HG03354 (cell line): ENCODE results near the gene MT1A.
A peak's percentile ranks its signal among the peaks of the same experiment; 100 is the strongest.

Source experiments
- ATAC-seq: cut with Tn5 transposase; IDR thresholded peaks from one replicate; pipeline ENCODE4 v1.9.1; 2021; ENCODE audit warnings: mild to moderate bottlenecking; ENCODE audit not compliant: unreplicated experiment, poor library complexity, severe bottlenecking

The MT1A gene

DNA sequence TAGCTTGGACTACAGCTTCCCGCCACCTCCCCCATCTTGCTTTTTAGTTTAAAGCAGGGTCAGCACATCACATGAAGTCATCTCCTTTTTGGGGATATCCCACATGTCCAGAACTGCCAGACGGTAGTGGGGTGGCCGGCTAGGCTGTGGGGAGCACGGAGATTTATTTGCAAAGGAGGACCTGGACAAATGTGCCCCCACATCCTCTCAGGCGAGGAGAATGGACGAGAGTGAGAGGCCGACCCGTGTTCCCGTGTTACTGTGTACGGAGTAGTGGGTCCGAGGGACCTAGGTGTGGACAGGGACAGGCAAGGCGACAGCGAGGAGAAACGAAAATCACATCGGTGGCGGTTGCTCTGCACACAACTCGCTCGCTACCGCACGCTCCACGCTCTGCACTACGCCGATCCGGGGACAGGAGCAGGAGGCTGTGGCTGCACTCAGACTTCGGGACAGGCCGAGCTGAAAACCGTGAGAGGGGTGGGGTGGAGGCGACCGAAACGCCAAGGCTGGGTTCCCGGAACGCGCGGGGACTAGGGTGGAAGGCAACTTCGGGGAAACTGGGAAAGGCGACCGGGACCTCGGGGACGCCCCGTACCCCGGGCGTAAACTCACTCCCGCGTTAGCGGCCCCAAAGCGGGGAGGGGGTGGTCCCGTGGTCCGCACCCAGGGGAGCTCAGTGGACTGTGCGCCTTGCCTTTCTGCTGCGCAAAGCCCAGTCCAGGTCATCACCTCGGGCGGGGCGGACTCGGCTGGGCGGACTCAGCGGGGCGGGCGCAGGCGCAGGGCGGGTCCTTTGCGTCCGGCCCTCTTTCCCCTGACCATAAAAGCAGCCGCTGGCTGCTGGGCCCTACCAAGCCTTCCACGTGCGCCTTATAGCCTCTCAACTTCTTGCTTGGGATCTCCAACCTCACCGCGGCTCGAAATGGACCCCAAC, at the start of gene MT1A:
TSS of gene MT1A (plus strand) at position 853 of the 937 bp plus-strand sequence. CDS start at position 926, 73 bp downstream.
- ATAC-seq, result no peak

- ATAC-seq, result no peak
Observed at GRCh38 chr16:56588781-56589140, 49.7 kb upstream of the MT1A start.

DNA sequence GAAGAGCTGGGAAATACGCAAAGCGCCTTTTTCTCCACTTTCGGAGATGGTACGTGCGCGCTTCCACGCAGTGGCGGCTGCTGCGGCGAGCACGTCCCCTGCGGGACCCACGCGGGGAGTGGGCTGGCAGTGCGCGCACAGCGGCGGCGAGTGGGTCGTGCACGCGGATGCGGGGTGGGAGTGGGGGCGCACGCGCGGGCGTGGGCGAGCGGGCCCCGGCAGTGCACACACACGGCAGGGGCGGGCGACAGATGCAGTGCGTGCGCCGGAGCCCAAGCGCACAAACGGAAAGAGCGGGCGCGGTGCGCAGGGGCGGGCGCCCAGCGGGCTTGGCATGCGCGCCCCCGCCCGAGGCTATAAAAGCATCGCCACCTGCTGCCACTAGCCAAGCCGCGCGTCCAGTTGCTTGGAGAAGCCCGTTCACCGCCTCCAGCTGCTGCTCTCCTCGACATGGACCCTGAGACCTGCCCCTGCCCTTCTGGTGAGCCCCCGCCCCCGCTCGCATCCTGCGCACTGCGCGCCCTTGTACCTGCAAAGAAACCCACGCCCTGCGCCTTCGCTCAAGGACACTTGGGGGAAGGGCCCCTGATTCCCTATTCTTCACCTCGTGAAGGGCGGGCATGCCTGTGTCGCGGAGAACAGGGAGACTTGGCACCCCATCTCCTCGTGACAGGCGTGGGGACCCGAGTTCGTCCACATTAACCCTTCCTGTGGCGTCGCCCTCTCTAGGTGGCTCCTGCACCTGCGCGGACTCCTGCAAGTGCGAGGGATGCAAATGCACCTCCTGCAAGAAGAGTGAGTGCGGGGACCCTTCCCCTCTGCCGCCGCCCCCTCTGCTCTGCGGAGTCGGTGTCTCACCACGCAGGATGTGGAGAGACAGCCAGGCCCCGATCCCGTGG, 49.1 kb upstream of the MT1A start, which contains the start of gene MT3:
TSS of gene MT3 (plus strand) at position 388 of the 899 bp plus-strand sequence. CDS start at position 451, 63 bp downstream.
- no peak for ATAC-seq

GRCh38 chr16:56591377-56592060, 46.9 kb upstream of the MT1A start:
- no peak for ATAC-seq

- ATAC-seq, result no peak
Observed at GRCh38 chr16:56593573-56594291, 44.7 kb upstream of the MT1A start.

GRCh38 chr16:56594292-56594619, 44.2 kb upstream of the MT1A start:
- no peak for ATAC-seq

GRCh38 chr16:56600398-56600999, 38.0 kb upstream of the MT1A start:
- ATAC-seq, result no peak

DNA sequence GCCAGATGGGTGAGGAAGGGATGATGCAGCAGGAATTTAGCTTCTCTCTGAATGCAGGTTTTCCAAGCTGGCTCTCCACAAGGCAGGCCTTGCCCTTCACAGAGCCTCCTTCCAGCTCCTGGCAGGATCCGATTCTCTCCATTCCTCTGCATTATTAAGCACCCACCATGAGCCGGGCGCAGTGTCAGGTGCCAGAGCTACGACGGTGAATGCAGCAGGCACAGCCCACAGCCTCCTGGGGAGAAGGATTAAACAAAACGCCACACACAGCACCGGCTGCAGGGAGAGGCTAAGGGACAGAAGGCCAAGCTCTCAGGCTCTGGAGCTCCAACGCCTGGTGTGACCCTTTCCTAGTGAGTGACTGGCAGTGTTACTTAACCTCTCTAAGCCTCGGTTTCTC, 37.1 kb upstream of the MT1A start:
- ATAC-seq, result no peak

- no peak for ATAC-seq
Observed at GRCh38 chr16:56603589-56603988, 34.9 kb upstream of the MT1A start.

GRCh38 chr16:56604966-56605365, 33.5 kb upstream of the MT1A start:
- no peak for ATAC-seq

GRCh38 chr16:56605475-56605874, 33.0 kb upstream of the MT1A start:
- no peak for ATAC-seq

- ATAC-seq, result no peak
Observed at GRCh38 chr16:56606071-56606475, 32.4 kb upstream of the MT1A start.

DNA sequence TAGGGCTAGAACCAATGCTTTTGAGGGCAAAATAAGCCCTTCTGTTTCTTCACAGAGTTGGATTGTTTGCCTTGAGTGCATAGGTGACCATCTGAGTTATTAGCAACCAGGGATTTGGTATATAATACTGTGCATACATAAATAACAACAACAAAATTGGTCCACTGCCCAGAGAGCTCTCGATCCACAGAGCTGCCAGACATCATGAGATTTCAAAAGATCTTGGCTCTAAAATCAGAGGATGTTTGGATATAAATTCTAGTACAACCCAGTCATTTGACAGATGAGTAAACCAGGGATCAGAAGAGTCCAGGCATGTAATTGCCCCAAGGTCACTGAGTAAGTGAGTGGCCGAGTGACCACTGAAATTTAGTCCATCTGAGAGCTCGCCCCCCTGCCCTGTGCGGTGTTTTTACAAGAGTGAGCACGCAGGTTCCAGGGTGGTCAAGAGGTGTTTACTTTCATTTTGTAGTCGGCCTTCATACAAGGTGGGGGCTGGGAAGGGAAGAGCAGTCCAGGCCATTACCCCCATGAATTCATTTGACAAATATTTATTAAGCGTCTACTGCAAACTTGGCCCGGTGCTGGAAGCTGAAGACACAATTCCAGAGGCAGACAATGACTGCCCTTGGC, 31.9 kb upstream of the MT1A start:
- no peak for ATAC-seq

GRCh38 chr16:56607109-56607618, 31.3 kb upstream of the MT1A start:
- no peak for ATAC-seq

DNA sequence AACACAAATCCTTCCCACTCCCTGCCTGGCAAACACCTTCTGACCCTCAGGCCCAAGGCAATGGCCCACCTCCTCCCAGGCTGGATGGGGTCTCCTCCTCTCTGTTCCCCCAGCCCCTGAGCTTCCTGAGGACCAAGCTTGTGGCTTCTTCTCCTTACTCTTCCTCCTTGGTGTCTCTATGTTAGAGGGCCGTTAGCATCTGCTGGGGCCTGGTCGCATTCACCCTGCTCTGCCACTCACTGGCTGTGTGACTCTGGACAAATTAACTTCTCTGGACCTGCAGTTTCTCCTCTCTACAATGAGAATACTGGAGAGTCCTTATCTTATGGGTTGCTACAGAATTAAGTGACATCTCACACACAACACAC, 30.8 kb upstream of the MT1A start:
- ATAC-seq, result no peak

GRCh38 chr16:56608043-56608875, 30.2 kb upstream of the MT1A start, which contains the start of gene MT2A:
Gene MT2A (plus strand): TSS chr16:56608584. CDS start chr16:56608656, 72 bp downstream.
- peak; percentile 90 for ATAC-seq

DNA sequence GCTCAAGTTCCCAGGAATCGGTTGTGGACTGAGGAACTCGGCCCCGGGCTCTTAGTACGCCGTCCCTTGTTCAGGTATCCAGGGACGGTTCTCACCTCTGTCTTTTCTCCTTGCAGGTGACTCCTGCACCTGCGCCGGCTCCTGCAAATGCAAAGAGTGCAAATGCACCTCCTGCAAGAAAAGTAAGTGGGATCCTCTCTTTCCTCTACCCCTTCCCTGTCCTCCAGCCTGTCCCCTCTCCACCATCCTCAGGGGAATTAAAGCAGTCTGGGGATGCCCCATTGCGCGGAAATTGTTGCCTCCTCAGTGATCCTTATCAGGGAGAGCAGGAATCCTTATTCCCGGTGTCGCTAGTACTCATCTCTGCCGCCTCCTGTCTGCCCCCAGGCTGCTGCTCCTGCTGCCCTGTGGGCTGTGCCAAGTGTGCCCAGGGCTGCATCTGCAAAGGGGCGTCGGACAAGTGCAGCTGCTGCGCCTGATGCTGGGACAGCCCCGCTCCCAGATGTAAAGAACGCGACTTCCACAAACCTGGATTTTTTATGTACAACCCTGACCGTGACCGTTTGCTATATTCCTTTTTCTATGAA, 29.5 kb upstream of the MT1A start:
- ATAC-seq, result no peak
